ENCODE results near the gene OR51T1.
"Not testable (repeated sequence)": the region's sequence is repeated elsewhere in the genome, so short reads cannot be mapped to it uniquely, and the experiment has no call there.

Gene OR51T1

DNA sequence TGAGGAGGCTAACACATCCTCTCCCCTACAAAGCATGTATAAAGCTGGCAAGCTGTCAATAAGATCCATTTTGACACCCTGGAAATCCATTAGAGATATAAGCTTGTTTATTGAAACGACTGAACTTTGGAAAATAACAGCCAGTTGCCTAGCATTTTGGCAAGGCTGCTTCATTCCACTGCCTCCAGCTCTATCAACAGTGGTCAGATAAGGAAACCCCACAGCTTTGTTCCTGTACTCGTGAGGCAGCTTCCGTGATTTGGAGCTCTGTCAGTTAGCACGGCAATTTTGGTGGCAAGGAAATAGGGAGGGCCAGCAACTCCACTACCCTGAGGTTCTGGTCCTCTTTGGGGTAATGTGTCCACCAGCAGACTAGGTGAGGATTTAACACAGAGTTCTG is 30.7 kb upstream of the OR51T1 start:
- Histone ChIP-seq H3K4me2 (ENCODE audit: low read length) (no peak overlapping the region), H3K4me3 (ENCODE audit: low read length) (no peak overlapping the region), H3K9ac (ENCODE audit: low read length) (no peak overlapping the region), H3K9me3 (ENCODE audit: insufficient read depth, low read length) (no peaks in the 10 kb centered on the region), H3K4me1 (ENCODE audit: low read length) (no peaks in the 10 kb centered on the region), H3K27me3 (ENCODE audit: low read depth, low read length) (no peaks in the 10 kb centered on the region), H2AFZ (ENCODE audit: low read depth, low read length) (no peak overlapping the region), H3K36me3 (replicated peaks; ENCODE audit: low read depth, low read length) (no peaks in the 10 kb centered on the region), H3K27ac (ENCODE audit: low read length) (no peak overlapping the region), H4K20me1 (ENCODE audit: insufficient read depth, low read length) (no peaks in the 10 kb centered on the region), H3K79me2 (ENCODE audit: low read length) (no peaks in the 10 kb centered on the region)
- no peak for TF ChIP-seq EZH2phosphoT487 (IDR thresholded peaks at IDR 0.05; ENCODE audit: low read depth)
- TF ChIP-seq, protein P1, sequence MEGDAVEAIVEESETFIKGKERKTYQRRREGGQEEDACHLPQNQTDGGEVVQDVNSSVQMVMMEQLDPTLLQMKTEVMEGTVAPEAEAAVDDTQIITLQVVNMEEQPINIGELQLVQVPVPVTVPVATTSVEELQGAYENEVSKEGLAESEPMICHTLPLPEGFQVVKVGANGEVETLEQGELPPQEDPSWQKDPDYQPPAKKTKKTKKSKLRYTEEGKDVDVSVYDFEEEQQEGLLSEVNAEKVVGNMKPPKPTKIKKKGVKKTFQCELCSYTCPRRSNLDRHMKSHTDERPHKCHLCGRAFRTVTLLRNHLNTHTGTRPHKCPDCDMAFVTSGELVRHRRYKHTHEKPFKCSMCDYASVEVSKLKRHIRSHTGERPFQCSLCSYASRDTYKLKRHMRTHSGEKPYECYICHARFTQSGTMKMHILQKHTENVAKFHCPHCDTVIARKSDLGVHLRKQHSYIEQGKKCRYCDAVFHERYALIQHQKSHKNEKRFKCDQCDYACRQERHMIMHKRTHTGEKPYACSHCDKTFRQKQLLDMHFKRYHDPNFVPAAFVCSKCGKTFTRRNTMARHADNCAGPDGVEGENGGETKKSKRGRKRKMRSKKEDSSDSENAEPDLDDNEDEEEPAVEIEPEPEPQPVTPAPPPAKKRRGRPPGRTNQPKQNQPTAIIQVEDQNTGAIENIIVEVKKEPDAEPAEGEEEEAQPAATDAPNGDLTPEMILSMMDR (IDR thresholded peaks at IDR 0.05; ENCODE audit: low read depth, low read length): no peak

DNA sequence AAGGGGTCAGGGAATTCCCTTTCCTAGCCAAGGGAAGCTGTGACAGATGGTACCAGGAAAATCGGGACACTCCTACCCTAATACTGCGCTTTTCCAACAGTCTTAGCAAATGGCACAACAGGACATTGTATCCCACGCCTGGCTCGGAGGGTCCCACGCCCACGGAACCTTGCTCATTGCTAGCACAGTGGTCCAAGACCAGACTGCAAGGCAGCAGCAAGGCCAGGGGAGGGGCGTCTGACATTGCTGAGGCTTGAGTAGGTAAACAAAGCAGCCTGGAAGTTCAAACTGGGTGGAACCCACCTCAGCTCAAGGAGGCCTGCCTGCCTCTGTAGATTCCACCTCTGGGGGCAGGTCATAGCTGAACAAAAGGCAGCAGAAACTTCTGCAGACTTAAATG is 27.4 kb upstream of the OR51T1 start:
- not testable (repeated sequence) for H3K36me3 ChIP-seq (replicated peaks; ENCODE audit: low read depth, low read length); H3K27me3 ChIP-seq (ENCODE audit: low read depth, low read length); H3K9me3 ChIP-seq (ENCODE audit: insufficient read depth, low read length); H3K27ac ChIP-seq (ENCODE audit: low read length); H3K4me1 ChIP-seq (ENCODE audit: low read length); H3K79me2 ChIP-seq (ENCODE audit: low read length); H2AFZ ChIP-seq (ENCODE audit: low read depth, low read length); H3K4me2 ChIP-seq (ENCODE audit: low read length); H4K20me1 ChIP-seq (ENCODE audit: insufficient read depth, low read length); H3K4me3 ChIP-seq (ENCODE audit: low read length); H3K9ac ChIP-seq (ENCODE audit: low read length)

DNA sequence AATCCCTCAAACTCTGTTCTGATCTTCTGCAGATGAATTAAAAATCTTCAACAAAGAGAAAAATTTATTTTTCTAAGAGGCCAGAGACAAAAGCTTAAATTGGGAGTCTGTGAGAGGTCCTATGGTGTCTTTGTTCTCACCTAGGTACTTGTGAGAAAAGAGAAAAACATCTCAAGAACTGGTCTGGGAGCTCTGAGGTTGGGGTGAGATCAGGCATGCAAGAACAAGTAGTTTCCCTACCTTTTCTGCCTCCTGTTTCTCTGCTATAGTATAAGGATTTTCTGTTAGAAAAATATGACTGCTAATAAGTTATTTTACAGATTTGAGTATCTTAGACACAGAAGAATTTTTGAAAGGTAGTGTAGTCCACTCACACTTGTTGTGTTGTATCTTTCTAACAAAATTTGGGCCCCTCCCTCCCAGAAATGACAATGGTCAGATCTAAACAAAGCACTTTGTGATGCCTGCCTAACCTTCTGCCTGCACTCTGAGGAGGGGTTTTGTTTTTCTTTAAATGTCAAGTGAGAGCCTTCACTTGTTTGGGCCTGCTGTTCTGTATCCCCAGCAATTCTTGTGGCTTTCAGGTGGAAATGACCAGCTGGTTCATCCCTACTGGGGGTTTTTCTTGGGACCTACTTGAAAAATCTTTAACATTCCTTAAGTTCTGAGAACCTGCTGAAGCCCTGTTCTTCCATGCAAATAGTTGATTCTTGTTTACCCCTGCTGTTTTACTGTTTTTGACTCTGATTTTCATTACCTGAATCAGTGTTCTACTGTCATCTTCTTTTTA is 19.1 kb upstream of the OR51T1 start:
- H3K9me3 ChIP-seq (ENCODE audit: insufficient read depth, low read length): no peaks in the 10 kb centered on the region
- no peaks in the 10 kb centered on the region for H3K27me3 ChIP-seq (ENCODE audit: low read depth, low read length)
- no peak overlapping the region for H3K9ac ChIP-seq (ENCODE audit: low read length)
- H3K4me2 ChIP-seq (ENCODE audit: low read length): no peak overlapping the region
- H3K27ac ChIP-seq (ENCODE audit: low read length): no peak overlapping the region
- no peaks in the 10 kb centered on the region for H3K4me1 ChIP-seq (ENCODE audit: low read length)
- TF ChIP-seq, protein P1 (IDR thresholded peaks at IDR 0.05; ENCODE audit: low read depth, low read length): no peak
- TF ChIP-seq EZH2phosphoT487 (IDR thresholded peaks at IDR 0.05; ENCODE audit: low read depth): no peak
- no peak overlapping the region for H2AFZ ChIP-seq (ENCODE audit: low read depth, low read length)
- H3K79me2 ChIP-seq (ENCODE audit: low read length): no peaks in the 10 kb centered on the region
- H4K20me1 ChIP-seq (ENCODE audit: insufficient read depth, low read length): no peaks in the 10 kb centered on the region
- H3K4me3 ChIP-seq (ENCODE audit: low read length): no peak overlapping the region
- H3K36me3 ChIP-seq (replicated peaks; ENCODE audit: low read depth, low read length): no peaks in the 10 kb centered on the region

DNA sequence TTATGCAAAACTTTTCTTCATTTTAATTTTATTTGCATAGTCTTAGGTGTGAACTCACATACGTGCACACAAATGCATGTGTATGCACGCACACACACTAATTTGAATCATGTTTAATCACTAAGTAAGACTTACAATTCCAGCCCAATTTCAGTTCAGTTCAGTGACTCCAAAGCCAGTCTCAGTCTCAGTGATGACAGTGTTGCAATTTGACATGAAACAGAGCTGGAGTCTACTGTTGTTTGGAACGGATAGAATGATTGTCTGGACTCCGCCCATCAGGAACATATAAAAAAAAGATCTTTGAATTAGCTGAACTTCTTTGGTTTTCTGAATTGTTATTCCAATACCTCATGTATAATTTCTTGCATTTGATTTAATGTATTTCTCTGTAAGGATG is 17.8 kb upstream of the OR51T1 start:
- Histone ChIP-seq H3K4me2 (ENCODE audit: low read length) (no peak overlapping the region), H3K9me3 (ENCODE audit: insufficient read depth, low read length) (no peaks in the 10 kb centered on the region), H3K4me1 (ENCODE audit: low read length) (no peaks in the 10 kb centered on the region), H3K9ac (ENCODE audit: low read length) (no peak overlapping the region), H4K20me1 (ENCODE audit: insufficient read depth, low read length) (no peaks in the 10 kb centered on the region), H3K27me3 (ENCODE audit: low read depth, low read length) (no peaks in the 10 kb centered on the region), H3K4me3 (ENCODE audit: low read length) (no peak overlapping the region), H3K36me3 (replicated peaks; ENCODE audit: low read depth, low read length) (no peaks in the 10 kb centered on the region), H3K79me2 (ENCODE audit: low read length) (no peaks in the 10 kb centered on the region), H3K27ac (ENCODE audit: low read length) (no peak overlapping the region), H2AFZ (ENCODE audit: low read depth, low read length) (no peak overlapping the region)
- TF ChIP-seq, protein P1 (IDR thresholded peaks at IDR 0.05; ENCODE audit: low read depth, low read length): no peak
- TF ChIP-seq EZH2phosphoT487 (IDR thresholded peaks at IDR 0.05; ENCODE audit: low read depth): no peak
